Gastroesophageal sphincter (tissue), 4 donors: Measurements from ENCODE around the gene GZMM. TPM values are rescaled to one million over a fixed set of nuclear protein-coding genes. Genes with fewer than 3 reads are reported as not detected.

ENCODE experiments used
- ATAC-seq: fragments of 150-250 bp; one replicate; pipeline ENCODE4 v1.9.1; 2016; ENCODE audit warnings: mild to moderate bottlenecking, moderate library complexity
- H3K27ac ChIP-seq, 4 donors: fragments of 200-600 bp; sonication (generic) in 3 of 4; 1 replicate in 3 of 4; 2 replicates in 1 of 4; pipeline ENCODE4 v1.5.1; 2016 to 2019
- H3K27me3 ChIP-seq: fragments of 200-600 bp; sonication (generic); one replicate; pipeline ENCODE4 v1.5.1; 2019
- H3K36me3 ChIP-seq, 2 donors: fragments of 200-600 bp; sonication (generic); one replicate each; pipeline ENCODE4 v1.5.1; 2019; ENCODE audit warnings: control low read depth in 1 of 2
- H3K4me1 ChIP-seq, 3 donors: fragments of 200-600 bp; sonication (generic); 1 replicate in 2 of 3; 2 replicates in 1 of 3; pipeline ENCODE4 v1.5.1; 2016 to 2019; ENCODE audit warnings: control low read depth in 2 of 3
- H3K4me3 ChIP-seq, 2 donors: fragments of 200-600 bp; sonication (generic); one replicate each; pipeline ENCODE4 v1.5.1; 2019; ENCODE audit warnings: mild to moderate bottlenecking in 1 of 2, moderate library complexity in 1 of 2
- H3K9me3 ChIP-seq, 3 donors: fragments of 200-600 bp; sonication (generic); one replicate each; pipeline ENCODE4 v1.5.1; 2017 to 2019; ENCODE audit warnings: control low read depth in 2 of 3
- EP300 ChIP-seq: sonication (generic); formaldehyde crosslinking; IDR thresholded peaks from one replicate; pipeline ENCODE4 v1.6.1; 2017; ENCODE audit warnings: antibody characterized with exemption, mild to moderate bottlenecking
- POLR2A ChIP-seq, 2 donors: fragments of 450-650 bp; IDR thresholded peaks; one replicate each; pipeline ENCODE4 v1.6.1; 2017; ENCODE audit warnings: antibody characterized with exemption in 2 of 2, mild to moderate bottlenecking in 2 of 2, moderate library complexity in 1 of 2
- POLR2AphosphoS5 ChIP-seq: sonication (generic); formaldehyde crosslinking; IDR thresholded peaks from one replicate; pipeline ENCODE4 v1.6.1; 2017; ENCODE audit warnings: antibody characterized with exemption
- WGBS, 2 donors: methylation state at CpG; one replicate each; pipeline ENCODE4 v1.1.5; 2018; ENCODE audit warnings: low coverage in 1 of 2; 5-methylcytosine and 5-hydroxymethylcytosine counted together
- total RNA-seq, 4 donors: library from RNA; depleted of rRNA; stranded (reverse); fragments of >200 nt; gene quantifications; one replicate each; pipeline ENCODE4 v1.1.0, GENCODE V29; 2016
- TF ChIP-seq, protein P1 (sequence below), 4 experiments: fragments of 200-600 bp in 2 of 4; fragments of 450-650 bp in 2 of 4; sonication (generic) in 1 of 4; IDR thresholded peaks; one replicate each; pipeline ENCODE4 v1.5.1; 2017 to 2019; ENCODE audit warnings: antibody characterized with exemption in 4 of 4, mild to moderate bottlenecking in 2 of 4, moderate library complexity in 2 of 4

GZMM gene
- total RNA-seq, 4 donors from 2014 or later = 0.62 to 1.8 TPM; not detected in 2

- Histone ChIP-seq H3K4me1 (peaks cover 0 to 26% (median 0%) of the 10 kb centered on the region in 3 donors), H3K36me3 (peaks cover 0 to 68% of the 10 kb centered on the region in 2 donors), H3K27me3 (peaks cover 28% of the 10 kb centered on the region), H3K4me3 (no peak overlapping the region), H3K27ac (no peak overlapping the region), H3K9me3 (no peaks in the 10 kb centered on the region)
- TF ChIP-seq POLR2AphosphoS5 (no peak), POLR2A (IDR thresholded peaks at IDR 0.05) (no peak), EP300 (no peak)
- TF ChIP-seq, protein P1, sequence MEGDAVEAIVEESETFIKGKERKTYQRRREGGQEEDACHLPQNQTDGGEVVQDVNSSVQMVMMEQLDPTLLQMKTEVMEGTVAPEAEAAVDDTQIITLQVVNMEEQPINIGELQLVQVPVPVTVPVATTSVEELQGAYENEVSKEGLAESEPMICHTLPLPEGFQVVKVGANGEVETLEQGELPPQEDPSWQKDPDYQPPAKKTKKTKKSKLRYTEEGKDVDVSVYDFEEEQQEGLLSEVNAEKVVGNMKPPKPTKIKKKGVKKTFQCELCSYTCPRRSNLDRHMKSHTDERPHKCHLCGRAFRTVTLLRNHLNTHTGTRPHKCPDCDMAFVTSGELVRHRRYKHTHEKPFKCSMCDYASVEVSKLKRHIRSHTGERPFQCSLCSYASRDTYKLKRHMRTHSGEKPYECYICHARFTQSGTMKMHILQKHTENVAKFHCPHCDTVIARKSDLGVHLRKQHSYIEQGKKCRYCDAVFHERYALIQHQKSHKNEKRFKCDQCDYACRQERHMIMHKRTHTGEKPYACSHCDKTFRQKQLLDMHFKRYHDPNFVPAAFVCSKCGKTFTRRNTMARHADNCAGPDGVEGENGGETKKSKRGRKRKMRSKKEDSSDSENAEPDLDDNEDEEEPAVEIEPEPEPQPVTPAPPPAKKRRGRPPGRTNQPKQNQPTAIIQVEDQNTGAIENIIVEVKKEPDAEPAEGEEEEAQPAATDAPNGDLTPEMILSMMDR (IDR thresholded peaks at IDR 0.05) = no peak
- no CpG with 5 or more reads among the region's 40 CpGs for WGBS, 2 donors
- ATAC-seq = no peak
These were observed 37.7 kb downstream of the GZMM start for GRCh38 chr19:581399-582111.

DNA sequence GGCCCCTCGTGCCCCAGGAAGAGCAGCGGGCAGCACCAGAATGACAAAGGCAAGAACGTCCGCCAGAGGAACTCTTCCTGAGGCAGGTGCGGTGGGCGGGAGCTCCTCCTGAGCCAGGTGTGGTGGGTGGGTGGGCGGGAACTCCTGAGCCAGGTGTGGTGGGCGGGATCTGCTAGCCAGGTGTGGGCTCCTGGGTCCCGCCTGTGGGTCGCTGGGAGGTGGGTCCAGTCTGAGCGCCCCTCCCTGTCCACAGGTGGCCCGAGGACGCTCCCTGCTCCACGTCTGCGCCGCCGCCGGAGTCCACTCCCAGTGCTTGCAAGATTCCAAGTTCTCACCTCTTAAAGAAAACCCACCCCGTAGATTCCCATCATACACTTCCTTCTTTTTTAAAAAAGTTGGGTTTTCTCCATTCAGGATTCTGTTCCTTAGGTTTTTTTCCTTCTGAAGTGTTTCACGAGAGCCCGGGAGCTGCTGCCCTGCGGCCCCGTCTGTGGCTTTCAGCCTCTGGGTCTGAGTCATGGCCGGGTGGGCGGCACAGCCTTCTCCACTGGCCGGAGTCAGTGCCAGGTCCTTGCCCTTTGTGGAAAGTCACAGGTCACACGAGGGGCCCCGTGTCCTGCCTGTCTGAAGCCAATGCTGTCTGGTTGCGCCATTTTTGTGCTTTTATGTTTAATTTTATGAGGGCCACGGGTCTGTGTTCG is 38.8 kb downstream of the GZMM start:
- H3K4me1 ChIP-seq = peaks cover 0 to 15% (median 0%) of the 10 kb centered on the region in 3 donors
- TF ChIP-seq, protein P1 (IDR thresholded peaks at IDR 0.05) = no peak
- TF ChIP-seq EP300 = no peak
- TF ChIP-seq POLR2A (IDR thresholded peaks at IDR 0.05) = no peak
- TF ChIP-seq POLR2AphosphoS5 = no peak
- WGBS, 2 donors = 66 to 90% methylated on average over 2 to 7 of the region's 31 CpGs
- peaks cover 0 to 62% of the 10 kb centered on the region in 2 donors for H3K36me3 ChIP-seq
- no peak overlapping the region for H3K4me3 ChIP-seq
- ATAC-seq = no peak
- H3K27ac ChIP-seq = no peak overlapping the region
- peaks cover 39% of the 10 kb centered on the region for H3K27me3 ChIP-seq
- no peaks in the 10 kb centered on the region for H3K9me3 ChIP-seq

GRCh38 chr19:583198-583967 is 39.5 kb downstream of the GZMM start:
- TF ChIP-seq EP300 (no peak), POLR2AphosphoS5 (no peak), POLR2A (IDR thresholded peaks at IDR 0.05) (no peak)
- TF ChIP-seq, protein P1 (IDR thresholded peaks at IDR 0.05) = no peak
- Histone ChIP-seq H3K36me3 (peaks cover 0 to 55% of the 10 kb centered on the region in 2 donors), H3K27ac (no peak overlapping the region), H3K4me1 (peaks cover 0 to 15% (median 3%) of the 10 kb centered on the region in 3 donors), H3K9me3 (no peaks in the 10 kb centered on the region), H3K27me3 (peaks cover 46% of the 10 kb centered on the region), H3K4me3 (no peak overlapping the region)
- ATAC-seq = no peak
- WGBS, 2 donors = no CpG with 5 or more reads among the region's 27 CpGs

GRCh38 chr19:583968-584239 is 40.1 kb downstream of the GZMM start:
- Histone ChIP-seq H3K4me1 (peaks cover 0 to 21% (median 3%) of the 10 kb centered on the region in 3 donors), H3K27me3 (peaks cover 51% of the 10 kb centered on the region), H3K36me3 (peaks cover 0 to 49% of the 10 kb centered on the region in 2 donors), H3K9me3 (no peaks in the 10 kb centered on the region), H3K4me3 (no peak overlapping the region), H3K27ac (no peak overlapping the region)
- no peak for TF ChIP-seq EP300
- TF ChIP-seq POLR2A (IDR thresholded peaks at IDR 0.05) = no peak
- TF ChIP-seq, protein P1 (IDR thresholded peaks at IDR 0.05) = no peak
- TF ChIP-seq POLR2AphosphoS5 = no peak
- 75% methylated on average over 2 of the region's 5 CpGs; no CpG with 5 or more reads in 1 of the 2 donors for WGBS, 2 donors
- no peak for ATAC-seq
